ENCODE data around the gene MYBPC2.
A peak's percentile ranks its signal among the peaks of the same experiment; 100 is the strongest.
"Not testable (repeated sequence)": the region's sequence is repeated elsewhere in the genome, so short reads cannot be mapped to it uniquely, and the experiment has no call there.

The MYBPC2 gene

DNA sequence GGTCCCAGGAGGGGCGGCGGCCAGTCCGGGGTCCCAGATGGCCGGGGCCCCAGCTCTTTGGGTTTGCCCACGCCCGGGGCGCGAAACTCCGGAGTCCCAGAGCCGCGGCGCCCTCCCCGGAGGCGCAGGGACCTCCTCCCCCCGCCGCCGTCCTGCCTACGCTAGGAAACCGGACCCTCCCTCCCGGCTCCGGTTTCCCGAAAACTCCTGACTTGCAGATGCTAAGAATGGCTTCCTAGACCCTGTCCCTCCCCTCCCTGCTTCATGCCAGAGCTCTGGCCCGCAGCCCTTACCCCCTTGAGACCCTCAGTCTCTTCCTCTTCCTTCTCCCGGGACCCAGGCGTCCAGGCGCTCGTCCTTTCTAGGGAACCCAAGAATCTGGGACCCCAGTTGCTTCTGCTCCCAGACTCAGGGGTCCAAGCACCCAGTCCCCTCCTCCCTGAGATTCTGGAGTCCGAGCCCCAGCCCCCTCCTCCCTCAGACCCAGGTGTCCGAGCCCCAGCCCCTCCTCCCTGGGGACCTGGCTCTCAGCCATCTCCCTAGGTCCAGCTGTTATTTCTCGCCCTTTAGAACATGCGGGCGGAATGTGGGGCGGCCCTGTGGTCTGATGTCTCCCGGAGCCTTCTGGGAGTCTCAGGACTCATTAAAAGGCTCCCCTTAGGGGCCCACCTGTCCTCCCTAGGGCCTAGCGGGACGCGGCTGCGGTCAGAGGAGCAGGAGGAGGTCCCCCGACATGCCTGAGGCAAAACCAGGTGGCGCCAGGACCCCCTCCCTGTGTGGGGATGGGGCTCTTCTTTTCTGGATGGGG, at the start of gene MYBPC2:
TSS of gene MYBPC2 (plus strand) at position 672 of the 808 bp plus-strand sequence. CDS start at position 734, 62 bp downstream.
- peak; percentile 11 for DNase-seq

DNA sequence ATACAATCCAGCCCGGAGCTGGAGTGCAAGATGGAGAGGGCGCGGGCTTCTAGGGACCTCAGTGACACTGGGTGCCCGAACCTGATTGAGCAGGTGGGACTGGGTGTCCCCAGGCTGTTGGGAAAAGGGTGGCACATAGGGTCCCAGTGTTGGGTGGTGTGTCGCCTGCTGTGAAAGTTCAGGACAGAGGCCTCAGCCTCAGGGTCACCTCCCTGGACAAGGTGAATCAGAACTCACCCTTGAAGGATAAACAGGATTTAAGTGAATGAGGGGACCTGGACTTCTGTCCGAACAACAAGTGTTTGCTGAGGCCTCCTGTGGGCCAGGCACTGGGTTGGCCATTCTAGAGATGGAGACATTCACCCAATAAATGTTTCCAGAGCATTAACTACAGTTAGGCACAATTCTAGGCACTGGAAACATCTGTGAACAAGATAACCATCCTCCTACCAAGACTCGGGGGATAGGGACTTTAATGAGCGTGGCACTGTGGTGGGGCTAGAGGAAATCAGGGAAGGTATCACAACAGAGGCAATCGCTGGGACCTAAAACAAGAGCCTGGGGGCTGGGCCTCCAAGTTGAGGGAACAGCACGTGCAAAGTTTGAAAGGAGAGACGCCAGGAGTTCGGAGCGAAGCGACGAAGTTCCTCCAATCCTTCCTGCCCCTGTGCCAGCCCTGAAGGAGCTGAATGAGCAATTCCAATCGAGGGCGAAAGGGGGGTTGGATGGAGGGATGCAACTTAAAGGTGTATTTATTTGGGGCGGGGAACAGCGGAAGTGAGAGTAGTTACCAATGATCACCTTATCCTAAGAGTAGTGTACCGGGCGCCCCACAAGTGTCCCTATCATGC, 49.5 kb upstream of the MYBPC2 start:
- DNase-seq: no peak

DNA sequence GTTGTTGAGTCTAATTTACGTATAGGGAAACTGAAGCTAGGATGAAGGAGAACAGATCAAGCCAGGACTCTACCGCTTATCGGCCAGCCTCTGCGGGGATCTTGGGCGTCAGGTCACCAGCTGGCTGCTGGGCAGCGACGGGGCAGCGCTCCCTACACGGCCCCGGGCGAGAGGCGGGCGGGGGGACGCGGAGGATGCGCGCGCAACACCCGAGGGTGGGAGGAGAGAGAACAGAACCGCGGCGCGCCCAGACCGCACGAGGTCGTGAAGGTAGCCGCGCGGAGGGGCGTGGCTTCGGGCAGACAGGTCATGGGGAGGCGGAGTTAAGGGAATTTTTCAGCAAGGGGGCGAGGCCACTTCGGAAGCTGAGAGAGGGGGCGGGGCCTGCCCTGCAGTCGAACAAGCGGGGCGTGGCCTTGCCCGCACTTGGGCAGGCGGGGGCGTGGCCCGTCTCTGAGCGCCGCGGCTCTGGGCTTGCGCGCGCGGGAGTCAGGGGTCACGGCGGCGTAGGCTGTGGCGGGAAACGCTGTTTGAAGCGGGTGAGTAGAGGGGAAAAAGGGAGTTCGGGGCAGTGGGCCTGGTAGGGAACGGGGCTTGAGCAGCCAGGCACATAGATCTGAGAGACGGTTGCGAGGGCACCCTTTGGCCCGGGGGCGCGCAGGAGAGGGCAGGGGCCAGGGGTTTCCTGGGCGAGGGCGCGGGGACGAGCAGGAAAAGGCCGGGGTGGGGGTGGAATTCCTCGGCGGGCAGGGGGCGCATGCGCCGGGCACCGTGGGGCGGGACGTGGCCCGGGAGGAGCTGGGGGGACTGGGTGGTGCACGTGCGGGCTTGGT, 48.6 kb upstream of the MYBPC2 start, which contains the start of gene POLD1:
TSS of gene POLD1 (plus strand) at position 496 of the 833 bp plus-strand sequence. CDS start 14,505 bp downstream, outside the sequence.
- peak; percentile 99 for DNase-seq

DNA sequence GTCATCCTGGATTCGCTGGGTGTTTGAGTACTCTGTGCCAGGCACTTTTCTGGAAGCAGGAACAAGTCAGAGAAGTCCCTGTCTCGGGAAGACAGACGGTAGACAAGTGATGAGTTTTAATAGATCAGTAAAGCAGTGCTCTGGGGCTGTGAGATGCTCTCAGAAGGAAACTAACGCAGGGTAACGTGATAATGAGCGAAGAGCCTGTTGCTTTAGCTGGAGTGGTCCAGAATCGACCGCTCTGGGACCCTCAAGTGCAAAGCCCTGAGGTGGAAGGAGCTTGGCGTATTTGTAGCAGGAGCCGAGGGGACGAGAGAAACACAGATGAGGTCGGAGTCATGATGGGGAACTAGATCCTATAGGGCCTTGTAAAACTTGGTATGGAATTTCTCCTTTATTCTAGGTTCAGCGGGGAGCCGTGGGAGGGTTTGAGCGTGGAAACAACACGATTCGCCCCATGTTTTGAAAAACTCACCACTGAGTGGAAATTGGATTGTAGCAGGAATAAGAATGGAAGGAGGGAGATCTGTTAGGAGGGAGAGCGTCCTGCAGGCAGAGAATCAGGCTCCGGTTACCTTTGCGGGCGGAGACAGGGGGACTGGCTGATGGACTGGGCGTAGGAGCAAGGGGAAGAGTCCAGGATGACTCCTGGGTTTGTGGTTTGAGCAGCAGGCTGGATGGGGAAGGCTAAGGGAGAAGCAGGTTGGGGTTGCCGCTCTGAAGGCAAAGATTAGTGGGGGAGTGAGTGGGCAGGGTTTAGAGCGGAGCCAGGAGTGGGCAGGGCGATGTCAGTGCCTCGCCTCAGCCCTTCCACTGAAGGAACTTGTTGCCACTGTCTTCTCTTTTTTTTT, 47.8 kb upstream of the MYBPC2 start:
- DNase-seq: no peak

DNA sequence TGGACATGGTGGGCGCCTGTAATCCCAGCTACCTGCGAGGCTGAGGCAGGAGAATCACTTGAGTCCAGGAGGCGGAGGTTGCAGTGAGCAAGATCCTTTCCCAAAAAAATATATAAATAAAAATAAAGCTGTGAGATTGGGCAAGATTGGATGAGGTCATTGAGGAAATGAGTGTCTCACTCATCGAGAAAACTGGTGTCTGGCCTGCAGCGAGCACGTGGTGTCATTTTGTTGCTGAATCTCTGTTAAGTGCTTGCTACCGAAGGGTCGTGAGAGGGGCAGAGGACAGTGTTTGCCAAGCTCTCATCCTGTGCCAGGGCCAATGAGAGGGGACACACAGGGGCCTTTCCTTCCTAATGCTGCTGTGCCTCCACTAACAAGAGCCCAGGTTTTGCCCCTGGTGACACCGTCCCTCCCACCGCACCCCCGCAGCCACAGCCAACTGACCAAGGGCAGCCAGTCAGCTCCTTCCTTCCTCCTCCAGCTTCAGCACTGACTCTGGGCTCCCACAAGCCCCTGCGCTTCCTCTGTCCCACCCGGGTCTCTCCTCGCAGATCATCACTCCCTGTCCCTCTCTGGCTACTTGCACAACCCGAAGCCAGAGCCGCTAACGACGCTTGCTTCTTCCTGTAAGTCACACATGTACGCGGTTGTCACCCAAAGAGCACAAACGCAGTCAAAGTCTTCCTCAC, 45.4 kb upstream of the MYBPC2 start:
- no peak for DNase-seq

DNA sequence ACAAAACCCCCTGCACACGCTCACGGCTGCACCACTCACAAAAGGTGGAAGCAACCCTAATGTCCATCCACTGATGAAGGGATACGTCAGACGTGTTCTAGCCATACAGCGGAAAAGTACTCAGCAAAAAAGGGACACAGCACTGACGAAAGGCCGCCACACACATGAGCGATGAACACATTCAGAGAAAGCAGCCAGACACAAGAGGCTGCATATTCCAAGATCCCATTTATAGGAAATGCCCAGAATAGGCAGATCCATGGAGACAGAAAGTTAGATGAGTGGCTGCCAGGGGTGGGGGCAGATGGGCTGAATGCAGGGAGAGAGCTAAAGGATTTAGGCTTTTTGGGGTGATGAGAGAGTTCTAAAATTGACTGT, 44.8 kb upstream of the MYBPC2 start:
- DNase-seq: no peak

DNA sequence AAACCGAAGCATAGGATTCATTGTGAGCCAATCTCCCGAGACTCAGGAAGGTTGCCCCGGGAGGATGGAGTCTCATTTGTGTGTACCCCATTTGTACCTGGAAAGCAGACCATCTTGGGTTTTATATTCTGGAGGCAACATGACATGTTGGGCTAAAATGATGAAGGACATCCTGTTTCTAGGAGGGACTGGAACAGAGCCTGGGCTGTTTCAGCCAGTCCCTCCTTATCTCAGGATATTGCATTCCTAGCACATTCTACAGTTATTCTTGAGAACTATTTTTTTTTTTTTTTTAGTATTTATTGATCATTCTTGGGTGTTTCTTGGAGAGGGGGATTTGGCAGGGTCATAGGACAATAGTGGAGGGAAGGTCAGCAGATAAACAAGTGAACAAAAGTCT, 42.4 kb upstream of the MYBPC2 start:
- DNase-seq: not testable (repeated sequence)

DNA sequence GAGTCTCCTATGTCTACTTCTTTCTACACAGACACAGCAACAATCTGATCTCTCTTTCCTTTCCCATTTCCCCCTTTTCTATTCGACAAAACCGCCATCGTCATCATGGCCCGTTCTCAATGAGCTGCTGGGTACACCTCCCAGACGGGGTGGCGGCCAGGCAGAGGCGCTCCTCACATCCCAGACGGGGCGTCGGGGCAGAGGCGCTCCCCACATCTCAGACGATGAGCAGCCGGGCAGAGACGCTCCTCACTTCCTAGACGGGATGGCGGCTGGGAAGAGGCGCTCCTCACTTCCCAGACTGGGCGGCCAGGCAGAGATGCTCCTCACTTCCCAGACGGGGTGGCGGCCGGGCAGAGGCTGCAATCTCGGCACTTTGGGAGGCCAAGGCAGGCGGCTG, 41.7 kb upstream of the MYBPC2 start:
- DNase-seq: not testable (repeated sequence)

DNA sequence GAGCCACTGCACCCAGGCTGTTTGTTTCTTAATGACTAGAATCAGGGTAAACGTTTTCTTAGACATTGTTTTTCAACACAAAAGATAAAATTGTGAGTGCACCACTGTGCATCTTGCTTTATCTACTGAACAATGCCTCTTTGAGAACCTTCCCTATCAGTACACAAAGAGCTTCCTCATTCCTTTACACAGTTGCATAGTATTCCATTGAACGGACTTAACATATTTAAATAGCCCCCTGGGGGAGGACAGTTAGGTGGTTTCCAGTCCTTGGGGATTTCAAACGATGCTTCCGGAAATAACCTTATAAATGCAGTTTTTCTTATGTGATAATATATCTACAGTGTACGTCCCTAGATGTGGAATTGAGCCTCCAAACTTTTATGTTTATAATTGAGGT, 39.9 kb upstream of the MYBPC2 start:
- no peak for DNase-seq

DNA sequence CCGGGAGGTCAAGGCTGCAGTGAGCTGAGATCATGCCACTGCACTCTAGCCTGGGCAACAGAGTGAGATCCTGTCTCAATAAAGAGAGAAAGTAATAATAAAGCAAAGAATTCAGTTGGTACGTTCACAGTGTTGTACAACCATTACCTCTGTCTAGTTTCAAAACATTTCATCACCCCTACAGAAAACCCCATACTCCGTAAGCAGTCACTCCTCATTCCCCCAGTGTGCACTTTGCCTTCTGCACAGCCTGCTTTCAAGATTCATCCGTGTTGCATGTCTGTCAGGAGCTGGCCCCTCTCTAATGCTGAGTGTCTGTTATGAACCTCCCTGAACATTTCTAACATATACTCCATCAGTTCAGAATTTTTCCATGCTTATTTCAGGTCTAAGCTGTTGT, 39.1 kb upstream of the MYBPC2 start:
- no peak for DNase-seq

DNA sequence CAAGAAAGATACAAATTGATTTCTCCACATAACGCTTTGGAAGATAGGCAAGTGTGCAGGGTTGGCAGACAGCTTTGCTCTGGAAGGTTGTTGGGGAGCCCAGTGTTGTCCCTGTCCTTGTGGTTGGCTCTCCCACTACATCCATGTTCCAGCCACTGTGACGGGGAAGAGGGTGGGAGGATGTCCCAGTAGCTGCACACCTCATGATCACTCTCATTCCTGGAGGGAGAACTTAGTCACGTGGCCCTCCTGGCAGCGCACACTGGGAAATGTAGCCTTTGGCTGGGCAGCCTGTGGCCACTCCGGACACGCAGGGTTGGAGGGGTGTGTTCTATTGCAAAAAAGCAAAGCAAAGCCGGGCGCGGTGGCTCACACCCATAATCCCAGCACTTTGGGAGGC, 38.7 kb upstream of the MYBPC2 start:
- DNase-seq: no peak

DNA sequence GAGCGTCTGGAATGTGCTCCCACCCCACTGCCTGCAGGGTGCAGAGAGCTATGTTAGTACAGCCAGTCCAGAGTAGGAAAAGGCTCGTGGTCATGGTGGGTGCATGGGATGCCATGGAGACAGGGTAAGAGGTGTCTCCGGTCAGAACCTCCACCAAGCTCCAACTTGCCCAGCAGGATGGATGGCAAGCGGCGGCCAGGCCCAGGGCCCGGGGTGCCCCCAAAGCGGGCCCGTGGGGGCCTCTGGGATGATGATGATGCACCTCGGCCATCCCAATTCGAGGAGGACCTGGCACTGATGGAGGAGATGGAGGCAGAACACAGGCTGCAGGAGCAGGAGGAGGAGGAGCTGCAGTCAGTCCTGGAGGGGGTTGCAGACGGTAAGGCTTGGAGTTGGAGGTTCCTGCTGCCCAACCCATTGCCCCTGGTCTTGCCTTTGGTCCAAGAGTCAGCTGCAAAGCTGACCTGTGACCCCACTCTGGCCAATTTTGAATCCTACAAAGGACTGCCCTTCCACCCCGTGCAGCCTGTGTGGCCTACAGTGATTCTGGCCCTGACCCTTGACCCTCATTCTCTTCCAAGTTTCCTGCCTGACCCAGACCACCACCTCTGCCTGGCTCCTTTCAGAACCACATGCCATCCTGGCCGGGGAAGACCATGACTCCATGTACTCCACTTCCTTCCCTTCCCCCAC, 33.9 kb upstream of the MYBPC2 start:
- DNase-seq: no peak

DNA sequence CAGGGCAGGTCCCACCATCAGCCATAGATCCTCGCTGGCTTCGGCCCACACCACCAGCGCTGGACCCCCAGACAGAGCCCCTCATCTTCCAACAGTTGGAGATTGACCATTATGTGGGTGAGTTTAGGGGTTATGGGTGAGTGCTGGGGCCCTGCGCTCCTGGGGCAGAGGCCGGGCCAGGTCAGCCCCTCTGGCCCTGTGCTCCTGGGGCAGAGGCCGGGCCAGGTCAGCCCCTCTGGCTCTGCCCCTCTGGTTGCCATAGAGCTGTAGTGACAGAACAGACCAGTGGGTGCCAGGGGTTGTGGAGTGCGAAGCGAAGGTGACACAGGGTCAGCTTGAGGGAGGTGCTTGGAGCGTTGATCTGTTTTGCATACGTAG, 33.3 kb upstream of the MYBPC2 start:
- DNase-seq: no peak

DNA sequence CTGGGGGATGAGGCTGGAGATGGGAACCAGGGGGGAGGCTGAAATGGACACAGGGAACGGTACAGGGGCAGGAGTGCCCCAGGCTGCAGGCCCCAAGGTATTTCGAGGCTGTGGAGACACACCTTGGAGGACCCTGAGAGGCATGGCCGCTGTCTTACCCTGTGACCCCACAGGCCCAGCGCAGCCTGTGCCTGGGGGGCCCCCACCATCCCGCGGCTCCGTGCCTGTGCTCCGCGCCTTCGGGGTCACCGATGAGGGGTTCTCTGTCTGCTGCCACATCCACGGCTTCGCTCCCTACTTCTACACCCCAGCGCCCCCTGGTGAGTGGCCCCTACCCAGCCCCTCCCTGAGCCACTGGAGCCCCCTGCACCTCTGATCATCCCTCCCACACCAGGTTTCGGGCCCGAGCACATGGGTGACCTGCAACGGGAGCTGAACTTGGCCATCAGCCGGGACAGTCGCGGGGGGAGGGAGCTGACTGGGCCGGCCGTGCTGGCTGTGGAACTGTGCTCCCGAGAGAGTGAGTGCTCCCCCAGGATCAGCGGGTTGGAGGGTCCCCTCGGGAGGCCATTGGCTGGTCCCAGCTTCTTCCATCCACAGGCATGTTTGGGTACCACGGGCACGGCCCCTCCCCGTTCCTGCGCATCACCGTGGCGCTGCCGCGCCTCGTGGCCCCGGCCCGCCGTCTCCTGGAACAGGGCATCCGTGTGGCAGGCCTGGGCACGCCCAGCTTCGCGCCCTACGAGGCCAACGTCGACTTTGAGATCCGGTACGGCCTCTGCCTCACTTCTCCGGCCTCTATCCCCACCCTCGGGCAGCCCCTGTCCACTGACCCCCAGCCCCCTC, 30.9 kb upstream of the MYBPC2 start:
- no peak for DNase-seq

DNA sequence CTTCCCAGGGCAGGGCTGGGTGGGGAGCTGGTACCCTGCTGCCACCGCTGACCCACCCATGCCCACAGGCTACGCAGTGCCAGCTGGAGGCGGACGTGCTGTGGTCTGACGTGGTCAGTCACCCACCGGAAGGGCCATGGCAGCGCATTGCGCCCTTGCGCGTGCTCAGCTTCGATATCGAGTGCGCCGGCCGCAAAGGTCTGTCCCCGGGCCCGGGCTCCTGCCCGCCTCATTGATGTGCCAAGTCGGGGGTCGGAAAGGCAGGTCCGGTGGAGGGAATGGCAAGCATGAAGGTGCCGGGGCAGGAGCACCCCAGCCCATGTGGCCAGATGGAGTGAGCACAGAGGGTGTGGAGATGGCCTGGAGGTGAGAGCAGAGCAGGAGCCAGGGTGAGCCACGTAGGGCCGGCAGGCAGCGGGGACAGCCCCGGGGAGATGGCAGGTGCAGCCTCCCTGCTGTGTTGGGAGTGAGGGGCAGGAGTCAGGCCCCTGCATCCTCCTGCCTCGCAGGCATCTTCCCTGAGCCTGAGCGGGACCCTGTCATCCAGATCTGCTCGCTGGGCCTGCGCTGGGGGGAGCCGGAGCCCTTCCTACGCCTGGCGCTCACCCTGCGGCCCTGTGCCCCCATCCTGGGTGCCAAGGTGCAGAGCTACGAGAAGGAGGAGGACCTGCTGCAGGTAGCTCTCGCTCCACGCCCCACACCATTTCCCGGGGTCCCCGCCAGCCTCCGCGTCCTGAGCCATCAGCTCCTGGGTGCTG, 30.0 kb upstream of the MYBPC2 start:
- DNase-seq: no peak

DNA sequence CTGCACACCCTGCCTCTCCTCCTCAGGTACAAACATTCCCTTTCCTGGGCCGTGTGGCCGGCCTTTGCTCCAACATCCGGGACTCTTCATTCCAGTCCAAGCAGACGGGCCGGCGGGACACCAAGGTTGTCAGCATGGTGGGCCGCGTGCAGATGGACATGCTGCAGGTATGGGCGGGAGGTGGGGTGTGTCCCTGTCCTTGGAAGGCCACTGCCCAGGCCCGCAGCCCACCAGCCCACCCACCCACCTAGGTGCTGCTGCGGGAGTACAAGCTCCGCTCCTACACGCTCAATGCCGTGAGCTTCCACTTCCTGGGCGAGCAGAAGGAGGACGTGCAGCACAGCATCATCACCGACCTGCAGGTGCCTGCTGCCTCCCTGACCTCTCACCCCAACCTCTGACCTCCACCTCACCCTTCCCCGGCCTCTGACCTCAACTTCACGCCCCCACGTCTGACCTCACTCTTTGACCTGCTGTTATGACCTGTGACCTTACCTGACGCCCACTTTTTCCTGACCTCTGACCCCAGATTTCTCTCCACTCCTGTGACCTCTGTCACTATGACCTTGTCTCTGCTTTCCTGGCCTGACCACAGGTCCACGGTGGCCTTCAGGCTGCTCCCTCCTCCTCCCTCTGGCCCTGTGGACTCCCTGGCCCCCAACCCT, 26.4 kb upstream of the MYBPC2 start:
- DNase-seq: no peak

DNA sequence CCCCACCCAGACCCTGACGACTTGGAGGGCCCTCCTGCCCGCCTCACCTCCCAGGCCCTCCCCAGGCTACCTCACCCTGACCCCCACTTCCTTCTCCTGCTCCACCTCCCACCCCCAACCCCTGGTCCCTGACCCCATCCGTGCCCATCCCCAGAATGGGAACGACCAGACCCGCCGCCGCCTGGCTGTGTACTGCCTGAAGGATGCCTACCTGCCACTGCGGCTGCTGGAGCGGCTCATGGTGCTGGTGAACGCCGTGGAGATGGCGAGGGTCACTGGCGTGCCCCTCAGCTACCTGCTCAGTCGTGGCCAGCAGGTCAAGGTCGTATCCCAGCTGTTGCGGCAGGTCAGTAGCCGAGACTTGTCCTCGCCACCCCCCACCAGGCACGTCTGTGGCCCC, 25.9 kb upstream of the MYBPC2 start:
- DNase-seq: no peak

DNA sequence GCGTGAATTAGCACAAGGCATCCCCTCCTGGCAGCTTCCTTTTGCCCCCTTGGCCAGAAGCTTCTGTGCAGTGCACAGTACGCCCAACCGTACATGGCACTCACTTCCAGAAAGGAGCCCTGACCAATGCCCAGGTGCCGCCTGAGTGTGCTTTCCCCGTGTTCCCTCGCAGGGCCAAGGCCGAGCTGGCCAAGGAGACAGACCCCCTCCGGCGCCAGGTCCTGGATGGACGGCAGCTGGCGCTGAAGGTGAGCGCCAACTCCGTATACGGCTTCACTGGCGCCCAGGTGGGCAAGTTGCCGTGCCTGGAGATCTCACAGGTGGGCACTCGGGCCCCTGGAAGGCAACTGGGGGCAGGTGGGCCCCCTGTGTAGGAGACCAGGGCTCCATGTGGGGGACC, 23.3 kb upstream of the MYBPC2 start:
- no peak for DNase-seq

DNA sequence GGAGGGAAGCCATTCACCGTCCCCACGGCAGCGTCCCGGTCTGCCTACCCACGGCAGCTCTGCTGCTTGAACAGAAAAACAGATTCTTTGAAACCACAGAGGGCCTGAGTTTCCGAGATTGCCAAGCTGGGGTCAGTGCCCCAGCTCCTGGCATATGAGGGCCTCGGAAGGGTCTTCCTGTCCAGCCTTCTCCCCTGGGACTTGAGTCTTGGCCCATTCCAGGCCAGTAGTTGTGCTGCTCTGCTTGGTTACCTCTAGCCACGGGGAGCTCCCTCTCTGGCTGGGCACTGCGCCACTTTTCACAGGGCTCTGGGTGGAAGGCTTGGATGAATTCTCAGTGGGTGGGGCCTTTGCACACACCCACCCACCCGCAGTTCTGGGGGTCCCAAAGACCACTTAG, 22.6 kb upstream of the MYBPC2 start:
- no peak for DNase-seq
